Cortex of kidney (tissue), 1 donor: Measurements from ENCODE around the gene PRELP.
"Not testable (repeated sequence)": the region's sequence is repeated elsewhere in the genome, so short reads cannot be mapped to it uniquely, and the experiment has no call there.

Experiments used
- DNase-seq: peaks from one replicate; lab custom pipeline; 2025; lab: John Stamatoyannopoulos, UW

PRELP gene

DNA sequence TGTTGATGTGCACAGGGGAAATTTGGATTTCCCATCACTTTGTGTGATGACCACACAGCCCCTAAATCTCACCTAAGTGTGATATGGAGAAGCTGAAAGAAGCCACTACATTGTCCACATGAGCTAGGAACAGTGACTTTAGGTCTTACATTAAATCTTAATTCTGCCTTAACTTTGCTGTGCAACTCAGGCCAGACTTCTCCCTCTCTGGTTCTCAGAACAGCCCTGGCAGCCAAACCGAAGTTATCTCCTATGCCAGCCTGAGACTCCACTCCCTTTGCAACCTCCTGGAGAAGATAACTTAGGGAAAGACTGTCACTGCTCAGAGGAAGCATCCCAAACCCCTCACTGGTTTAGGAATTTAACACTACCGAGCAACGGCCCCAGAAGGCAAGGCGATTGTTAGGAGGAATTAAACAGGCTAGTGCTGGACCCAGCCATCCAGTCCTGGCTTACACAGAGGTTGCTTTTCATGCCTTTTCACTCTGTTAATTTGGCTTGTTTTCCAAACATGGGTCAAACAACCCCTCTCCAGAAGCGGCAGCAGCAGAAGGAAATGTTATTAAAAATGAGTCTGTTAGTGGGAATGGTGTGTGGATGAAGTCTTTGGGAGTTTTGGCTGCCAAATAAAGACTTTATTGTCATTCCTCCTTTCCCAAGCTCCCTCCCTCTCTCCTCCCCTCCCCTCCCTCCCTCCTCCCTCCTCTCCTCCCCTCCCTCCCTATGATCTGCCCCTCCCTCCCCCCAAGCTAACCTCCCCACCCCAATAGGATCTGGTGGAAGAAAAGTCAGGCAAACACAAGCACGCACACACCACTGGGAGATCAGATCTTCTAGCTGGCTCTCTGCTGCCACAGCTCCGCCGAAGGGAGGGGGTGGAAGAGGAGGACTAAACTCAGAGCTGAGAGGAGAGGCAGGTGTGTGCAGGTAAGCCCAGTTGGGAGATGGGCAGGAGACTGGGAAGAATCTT, at the start of gene PRELP:
PRELP (plus strand) TSS at position 795 of the 970 bp plus-strand sequence. CDS start 7,379 bp downstream, outside the sequence.
- no peak for DNase-seq

DNA sequence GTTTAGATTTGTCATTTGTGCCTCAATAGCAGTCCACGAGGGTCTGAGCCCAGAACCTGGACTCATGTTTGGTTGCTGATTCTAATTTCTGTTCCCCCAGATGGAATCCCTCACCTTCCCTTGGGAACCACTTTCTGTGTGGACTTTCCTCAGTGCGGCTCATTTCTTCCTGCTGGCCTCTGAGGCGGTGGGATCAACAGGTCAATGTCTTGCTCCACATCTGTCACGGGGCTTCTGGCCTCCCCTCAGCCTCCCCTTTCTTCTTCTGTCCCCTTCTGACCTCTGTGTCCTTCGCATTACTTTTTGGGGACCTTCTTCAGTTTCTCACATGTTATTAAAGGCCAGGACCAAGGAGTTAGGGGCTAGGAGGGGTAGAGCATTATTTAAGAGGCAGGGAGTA, 49.2 kb upstream of the PRELP start:
- no peak for DNase-seq

DNA sequence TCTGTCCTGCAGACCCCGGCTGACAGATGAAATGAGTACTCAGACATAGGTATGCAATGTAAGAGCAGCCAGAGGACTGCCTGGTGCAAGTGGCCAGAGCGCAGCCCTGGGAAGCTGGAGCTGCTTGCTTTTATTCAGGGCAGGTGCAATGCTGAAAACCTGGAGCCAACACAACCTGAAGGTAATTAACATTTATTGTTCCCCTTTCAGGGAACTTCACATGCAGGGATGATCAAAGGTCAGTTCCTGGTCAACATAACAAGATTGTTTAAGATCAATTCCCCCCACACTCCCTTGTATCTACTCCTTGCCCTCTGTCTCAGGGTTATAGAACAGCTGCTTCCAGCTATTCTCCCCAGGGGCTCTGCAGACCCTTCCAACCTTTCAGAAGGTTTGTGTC, 48.7 kb upstream of the PRELP start:
- DNase-seq: no peak

DNA sequence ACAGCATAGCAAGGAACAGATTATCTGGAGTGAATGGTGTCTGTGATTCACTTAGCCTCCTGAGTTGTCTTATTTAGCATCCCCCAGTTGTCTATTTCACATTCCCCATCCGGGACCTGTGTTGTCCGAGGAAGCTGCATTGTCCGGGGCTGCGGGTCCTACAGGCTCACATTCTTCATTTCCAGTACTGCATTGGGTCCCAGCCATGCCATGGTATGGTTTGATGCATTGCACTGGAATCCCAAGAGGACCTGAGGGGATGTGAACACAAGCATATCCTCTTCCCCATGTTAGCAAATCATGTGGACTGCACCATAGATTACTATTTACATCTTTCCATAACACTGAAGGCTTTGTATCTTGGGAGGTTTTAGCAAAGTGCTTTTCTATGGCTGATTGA, 48.2 kb upstream of the PRELP start:
- no peak for DNase-seq

DNA sequence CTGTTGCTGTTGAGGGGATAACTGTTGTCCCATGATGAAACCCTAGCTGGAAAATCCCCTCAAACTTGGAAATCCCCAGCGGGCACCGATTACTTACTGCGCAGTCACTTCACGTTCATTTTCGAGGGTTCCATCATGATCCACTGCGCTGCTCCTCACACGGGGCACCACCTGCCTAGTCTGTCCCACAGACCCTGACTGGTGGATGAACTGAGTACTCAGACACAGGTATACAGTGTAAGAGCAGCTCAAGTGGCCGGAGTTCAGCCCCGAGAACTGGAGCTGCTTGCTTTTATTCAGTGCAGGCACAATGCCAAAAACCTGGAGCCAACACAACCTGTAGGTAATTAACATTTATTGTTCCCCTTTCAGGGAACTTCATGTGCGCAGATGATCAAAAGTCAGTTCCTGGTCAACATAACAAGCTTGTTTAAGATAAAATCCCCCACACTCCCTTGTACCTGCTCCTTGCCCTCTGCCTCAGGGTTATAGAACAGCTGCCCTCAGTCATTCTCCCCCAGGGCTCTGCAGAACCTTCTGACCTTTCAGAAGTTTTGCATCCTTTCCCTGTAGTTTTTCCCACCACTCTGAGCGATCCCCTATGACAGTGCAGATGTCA, 46.5 kb upstream of the PRELP start:
- DNase-seq: no peak

DNA sequence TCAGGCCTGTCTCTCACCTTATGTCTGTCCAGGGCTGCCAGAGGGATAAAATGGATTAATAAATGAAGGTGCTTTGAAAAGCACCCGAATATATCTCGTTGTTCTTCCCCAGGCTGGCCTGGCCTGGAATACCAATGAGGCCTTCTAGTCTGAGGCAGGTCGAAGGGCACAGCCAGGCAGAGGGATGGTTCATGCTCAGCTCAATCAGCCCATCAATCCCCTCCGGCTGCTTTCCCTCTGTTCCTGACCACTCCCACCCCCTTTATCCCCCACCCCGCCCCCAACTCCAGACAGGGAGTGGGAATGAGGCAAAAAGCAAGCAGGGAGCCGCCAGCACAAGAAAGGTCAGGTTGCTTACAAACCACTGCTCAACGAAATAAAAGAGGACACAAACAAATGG, 40.0 kb upstream of the PRELP start:
- no peak for DNase-seq

DNA sequence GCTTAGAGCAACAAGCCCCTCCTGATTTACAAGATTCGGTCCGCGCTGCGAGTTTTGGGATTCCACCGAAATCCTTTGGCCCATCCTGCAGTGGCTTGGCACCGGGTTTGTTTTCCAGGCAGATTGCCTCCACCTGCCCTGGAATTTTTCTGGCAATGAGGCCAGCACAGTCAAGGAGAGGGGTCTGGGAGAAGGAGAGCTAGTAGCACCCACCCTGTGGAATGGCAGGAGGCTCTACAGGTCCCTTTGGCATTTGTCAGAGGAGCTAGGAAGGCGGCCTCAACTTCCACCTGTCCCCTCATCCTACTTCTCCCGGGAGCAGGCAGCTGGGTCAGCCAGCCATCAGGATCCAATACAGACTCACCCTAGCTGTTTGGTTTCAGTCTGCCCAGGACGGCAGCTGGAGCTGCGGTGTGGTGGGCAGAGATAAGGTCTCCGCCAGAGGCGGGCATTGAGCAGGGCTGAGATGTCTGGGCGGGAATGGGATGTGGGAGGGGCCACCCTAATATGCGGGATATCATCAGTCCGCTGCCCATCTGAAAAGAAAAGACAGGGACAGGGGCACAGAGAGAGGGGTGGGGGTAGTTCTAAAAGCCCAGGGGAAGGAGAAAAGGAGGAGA, 37.8 kb upstream of the PRELP start:
- DNase-seq: no peak

DNA sequence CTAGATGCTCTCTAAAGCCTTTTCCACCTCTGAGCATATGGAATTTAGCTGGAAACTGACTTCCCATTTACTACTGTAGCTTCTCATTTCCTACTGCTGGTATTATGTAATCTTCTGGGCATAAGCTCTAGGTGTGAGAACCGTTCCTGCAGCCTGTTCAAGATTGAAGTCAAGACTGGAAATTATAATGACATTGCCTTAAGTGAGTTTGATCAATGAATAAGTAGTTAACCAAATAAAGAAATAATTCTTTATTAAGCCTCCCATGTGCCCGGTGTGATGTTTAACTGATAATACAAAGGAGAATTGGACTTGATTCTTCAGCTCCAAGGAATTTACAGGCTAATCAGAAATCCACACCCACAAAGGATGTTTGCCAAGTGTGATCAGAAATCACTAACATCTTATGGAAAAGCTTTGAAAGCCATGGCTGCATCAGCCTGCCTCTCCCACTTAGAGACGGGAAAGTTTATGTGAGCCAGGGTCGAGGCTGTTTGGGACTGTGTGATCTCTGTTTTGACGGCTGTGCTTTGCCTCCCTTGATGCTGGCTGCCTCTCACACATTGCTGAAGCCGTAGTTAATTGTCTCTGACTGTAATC, 36.4 kb upstream of the PRELP start:
- DNase-seq: no peak

DNA sequence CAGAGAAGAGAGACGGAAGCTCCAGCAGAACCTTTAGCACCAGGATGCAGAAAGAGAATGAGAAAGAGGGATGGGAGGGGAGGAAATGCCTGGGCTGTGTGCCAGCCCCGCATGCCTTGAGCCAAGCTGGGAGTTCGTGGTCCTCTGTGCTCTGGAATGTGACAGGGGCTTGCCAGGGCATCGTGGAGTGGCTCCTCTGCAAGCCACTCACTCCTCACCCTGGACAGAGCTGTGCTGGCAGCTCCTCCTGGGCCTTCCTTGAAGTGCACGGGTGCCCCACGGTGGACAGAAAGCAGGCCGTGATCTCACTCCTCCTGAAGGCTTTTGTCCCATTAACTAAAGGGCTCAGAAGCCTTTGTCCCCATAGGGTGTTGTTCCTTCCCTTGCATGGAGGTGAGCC, 34.8 kb upstream of the PRELP start:
- no peak for DNase-seq

DNA sequence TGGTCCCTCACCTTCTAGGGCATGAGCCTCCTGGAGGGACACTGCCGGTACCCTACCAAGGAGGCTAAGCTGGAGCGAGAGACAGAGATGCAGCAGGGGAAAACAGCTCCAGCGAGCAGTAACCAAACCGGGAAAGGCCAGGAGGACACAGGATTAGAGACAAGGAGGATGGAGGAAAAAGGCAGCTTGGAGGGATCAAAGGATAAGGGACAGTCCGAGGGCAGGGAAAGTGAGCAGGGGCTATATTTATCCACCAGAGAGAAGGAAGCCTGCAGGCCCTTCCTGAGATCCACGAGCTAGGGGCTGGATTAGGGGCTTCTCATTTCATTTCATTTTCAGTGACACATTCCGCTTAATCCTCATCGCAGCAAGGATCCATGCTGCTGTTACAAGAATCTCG, 33.8 kb upstream of the PRELP start:
- DNase-seq: no peak

DNA sequence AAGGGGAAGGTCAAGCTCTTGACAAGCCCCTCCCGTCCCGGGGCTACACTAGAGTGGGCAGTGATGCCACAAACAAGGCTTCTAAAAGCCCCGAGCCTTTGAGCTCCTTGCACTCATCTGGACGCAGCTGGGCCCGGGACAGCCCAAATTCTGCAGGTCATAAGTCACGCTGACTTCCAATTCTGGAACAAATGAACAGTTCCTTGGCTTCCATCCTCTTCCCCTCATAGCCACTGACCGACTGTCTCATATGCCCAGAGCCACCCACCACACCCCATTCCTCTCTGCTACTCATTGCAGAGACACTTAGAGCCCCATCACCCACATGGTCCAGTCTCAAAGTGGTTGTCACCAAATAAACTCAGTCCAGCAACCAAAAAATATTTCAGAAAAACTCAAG, 32.8 kb upstream of the PRELP start:
- DNase-seq: no peak

DNA sequence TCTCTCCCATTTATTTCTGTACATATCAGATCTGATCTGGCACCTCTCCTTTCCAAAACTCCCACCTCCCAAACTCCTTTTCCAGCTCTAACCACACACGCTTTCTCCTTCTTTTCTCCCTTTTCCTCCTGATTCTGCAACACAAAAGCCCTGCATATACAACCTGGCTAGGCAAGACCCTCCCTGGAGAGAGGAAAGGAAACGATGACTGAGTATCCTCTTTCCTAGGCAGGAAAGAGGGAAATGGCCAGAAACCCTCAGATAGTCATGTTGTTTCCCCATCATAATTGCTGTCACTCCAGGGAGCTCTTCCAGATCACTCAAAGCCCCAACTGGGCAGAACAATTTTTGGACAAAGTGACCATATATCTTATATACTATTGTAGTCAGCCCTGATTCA, 32.3 kb upstream of the PRELP start:
- DNase-seq: no peak

DNA sequence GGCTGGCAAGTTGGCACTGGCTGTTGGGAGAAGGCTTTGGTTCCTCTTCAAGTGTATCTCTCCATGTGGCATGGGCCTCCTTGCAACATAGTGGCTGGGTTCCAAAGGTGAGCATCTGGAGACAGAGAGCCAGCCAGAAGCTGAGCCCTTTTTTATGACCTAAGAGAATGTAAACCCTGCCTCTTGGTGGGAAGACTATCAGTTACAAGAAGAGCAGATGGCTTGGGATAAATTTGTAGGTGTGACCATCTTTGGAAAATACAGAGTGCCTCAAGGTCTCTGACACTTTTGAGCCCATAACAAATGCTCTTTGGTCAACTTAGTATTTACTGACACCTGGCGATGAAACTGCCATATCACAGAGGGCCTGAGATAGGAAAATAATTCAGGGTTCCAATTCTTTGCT, 31.4 kb upstream of the PRELP start:
- no peak for DNase-seq

DNA sequence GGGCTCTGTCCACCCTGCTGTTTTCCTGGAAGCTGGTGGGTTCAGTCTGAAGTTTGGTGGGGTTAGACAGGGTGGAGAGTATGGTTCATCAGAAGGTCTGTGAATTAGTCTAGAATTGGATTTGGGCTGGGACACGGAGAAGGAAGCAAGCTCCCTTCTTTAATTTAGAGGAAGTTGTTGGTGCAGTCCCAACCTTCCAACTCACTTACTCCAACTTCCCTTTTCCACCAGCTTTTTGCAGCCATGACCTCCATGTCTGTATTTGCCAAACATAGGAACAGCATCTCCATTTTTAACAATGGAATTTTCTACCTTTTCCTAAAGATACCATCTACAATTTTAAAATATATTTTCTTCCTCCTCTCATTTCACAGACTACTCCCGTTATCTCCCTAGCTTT, 28.5 kb upstream of the PRELP start:
- no peak for DNase-seq

DNA sequence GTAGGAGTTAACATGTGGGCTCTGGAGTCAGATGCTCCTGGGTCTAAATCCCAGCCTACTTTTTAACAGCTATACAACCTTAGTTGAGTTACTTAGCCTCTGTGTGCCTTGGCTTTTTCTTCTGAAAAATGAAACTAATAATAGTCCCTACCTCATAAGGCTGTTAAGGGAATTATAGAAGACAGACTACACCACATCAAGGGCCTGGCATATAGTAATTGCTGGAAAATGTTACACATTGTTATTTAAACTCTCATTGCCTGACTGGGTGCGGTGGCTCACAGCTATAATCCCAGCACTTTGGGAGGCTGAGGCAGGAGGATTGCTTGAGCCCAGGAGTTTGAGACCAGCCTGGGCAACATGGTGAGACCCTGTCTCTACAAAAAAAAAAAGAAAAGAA, 28.0 kb upstream of the PRELP start:
- DNase-seq: not testable (repeated sequence)

DNA sequence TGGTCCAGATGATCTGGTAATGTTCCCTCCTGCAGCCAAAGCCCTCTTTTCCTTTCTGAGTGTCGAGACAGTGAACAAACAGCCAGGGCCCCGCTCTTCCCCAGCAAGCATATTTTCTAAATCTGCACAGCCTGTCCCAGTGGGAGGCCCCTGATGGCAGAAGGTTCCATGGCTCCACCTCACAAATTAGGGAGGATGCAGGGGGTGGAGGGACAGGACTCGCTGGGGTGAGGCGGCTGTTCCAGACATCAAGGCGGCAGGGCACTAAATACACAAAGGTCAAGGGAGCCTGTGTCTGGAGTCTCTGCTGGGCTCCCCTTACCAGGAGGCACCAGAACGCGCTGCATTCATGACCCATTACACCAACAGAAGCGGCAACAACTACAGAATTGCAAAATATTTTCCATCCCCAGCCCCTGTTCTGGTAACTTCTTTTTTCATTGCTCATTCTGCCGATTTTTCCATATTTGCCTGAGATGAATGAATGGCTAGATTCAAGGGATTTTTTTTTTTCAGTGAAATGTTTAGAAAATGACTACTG, 27.0 kb upstream of the PRELP start:
- no peak for DNase-seq

DNA sequence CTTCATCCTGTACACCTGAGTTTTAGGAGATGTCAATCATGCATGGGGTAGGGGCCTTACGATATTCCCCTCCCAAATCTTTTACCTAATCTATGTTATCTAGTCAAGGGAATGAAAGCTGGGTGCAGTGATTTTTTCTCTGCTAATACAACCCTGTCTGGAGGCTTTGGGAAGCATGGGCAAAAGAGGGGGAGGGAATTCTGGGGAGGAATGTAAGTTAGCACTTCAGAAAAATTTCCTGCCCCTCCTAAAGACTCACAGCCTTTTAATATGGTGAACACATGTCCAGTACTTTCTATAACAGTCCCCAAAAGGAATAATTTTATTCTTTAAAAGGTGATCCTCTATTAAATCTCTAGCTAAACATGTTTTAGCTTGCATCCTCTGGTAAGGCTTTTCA, 25.6 kb upstream of the PRELP start:
- no peak for DNase-seq

DNA sequence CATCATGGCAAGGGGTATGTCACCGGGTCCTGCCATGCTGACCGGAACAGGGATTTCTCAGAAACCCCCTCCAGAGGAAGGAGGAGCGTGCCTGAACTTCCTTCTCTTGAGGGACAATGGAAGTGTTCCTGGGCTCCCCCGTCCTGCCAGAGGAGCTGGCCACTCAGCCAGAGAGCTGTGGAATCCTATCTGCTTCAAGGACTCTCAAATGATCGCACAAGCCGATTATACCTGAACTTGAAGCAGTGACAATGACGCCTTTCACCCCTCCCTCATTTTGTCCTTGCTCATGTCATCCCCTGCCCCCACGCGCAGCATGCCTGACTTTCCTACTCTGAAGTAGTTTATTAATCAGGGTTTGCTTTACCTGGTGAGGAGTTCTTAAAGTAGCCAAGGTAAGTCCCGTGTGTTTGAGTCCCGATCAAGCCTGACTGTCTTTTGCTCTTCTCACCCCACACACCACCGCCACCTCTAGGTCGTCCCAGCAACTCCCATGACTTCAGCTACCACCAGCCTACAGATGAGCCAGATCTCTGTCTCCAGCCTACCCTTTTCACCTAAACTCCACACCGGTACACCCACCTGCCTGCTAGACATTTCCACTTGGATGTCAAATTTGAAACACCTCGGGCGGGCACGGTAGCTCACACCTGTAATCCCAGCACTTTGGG, 25.0 kb upstream of the PRELP start:
- no peak for DNase-seq

DNA sequence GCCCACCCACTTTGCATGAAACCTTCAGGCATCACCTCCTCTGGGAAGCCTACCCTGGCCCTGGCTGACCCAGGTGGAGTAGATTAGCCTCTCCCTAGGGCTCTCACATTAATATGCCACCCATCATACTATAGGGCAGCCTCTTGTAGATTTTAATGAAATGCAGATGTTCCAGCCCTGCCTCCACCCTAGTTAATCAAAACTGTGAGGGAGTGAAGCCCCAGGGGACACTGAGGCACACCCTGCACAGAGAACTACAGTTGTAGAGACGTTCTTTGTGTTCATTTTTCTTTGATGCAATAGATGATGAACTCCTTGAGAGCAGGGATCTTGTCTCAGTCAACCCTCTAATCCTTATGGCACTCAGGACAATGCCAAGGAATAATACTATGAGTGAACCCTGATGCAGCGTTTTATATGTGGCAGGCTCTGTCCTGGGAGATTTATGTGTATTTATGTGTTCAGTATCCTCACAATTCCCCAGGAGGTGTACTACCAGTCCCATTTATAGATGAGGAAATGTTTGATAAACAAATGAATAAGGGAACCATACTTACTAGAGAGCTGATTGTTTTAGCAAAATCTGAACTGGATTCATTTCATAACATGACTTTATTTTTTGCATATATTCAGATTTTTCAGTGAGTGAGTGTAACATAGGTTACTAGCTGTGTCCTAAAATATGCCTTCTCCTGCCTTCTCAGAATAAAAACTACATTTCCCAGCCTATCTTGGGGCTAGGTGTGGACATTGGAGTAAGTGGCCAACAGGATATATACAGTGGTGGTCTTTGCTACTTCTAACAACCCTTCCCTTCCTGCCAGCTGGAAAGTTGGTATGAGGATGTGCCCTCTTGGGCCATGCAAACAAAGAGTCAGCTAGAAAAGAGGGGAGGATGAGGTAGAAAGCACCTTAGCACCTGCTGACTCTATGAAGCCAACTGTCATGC, 23.5 kb upstream of the PRELP start:
- no peak for DNase-seq

DNA sequence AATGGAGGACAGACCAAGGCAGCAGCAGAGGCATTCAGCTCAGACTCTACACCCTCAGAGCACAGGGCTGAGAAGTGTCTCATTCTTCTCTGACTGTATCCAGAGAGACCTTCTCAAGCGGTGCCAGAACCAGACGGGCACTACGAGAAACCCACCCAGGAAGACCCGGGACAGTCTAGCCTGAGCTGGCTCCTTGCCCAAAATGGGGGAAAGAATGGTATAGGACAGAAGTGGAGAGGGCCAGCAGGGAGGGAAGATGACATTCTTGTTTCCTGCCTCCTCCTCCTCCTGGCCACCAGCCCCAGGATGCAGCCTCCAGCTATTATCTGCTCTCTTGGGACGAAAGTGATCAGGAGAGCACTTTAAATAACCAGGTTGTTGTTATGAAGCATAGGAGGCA, 22.6 kb upstream of the PRELP start:
- DNase-seq: no peak

DNA sequence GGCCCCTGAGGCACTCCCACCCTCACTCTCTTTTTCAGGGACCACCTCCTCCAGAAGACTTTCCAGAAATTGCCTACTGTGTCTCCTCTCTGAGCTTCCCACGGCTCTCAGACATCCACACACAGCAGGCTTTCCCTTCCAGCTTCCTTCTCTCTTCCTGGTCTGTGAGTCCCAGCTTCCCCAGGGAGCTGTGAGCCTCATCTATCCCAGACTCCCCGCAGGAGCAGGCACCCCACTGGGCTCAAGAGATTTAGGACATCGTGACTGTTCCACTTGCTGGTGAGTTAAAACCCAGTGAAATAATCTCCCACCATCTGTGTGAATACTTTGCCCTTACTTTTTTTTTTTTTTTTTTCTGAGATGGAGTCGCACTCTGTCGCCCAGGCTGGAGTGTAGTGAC, 22.0 kb upstream of the PRELP start:
- no peak for DNase-seq
